Pancreas (tissue), 10 donors: ENCODE data around the gene GIMAP2. TPM values are rescaled to one million over a fixed set of nuclear protein-coding genes. Genes with fewer than 3 reads are reported as not detected.
A peak's percentile ranks its signal among the peaks of the same experiment; 100 is the strongest.

Source experiments
- ATAC-seq, 4 donors: fragments of 200-7000 bp; cut with Tn5 transposase; one replicate each; pipeline versions ENCODE4 v1.8.0 to v1.9.1; 2020; ENCODE audit warnings: mild to moderate bottlenecking in 4 of 4, moderate library complexity in 4 of 4
- DNase-seq, 6 donors: peaks; one replicate each; pipeline ENCODE4 v3.0.0-alpha.2; 2020
- FAIRE-seq: peaks from 2 replicates; lab custom pipeline; 2012; peaks lifted over from hg19 to GRCh38; lab: Jason Lieb, UNC
- H3K27ac ChIP-seq, 4 donors: fragments of 200-600 bp; sonication (generic); 1 replicate in 3 of 4; 2 replicates in 1 of 4; pipeline versions ENCODE4 v1.5.0 to v1.8.0; 2020
- H3K27me3 ChIP-seq, 4 donors: fragments of 200-600 bp; one replicate each; pipeline ENCODE4 v1.8.0; 2021
- H3K36me3 ChIP-seq, 3 donors: fragments of 200-600 bp; sonication (generic) in 1 of 3; one replicate each; pipeline versions ENCODE4 v1.5.0 to v1.8.0; 2020 to 2021
- H3K4me1 ChIP-seq, 3 donors: fragments of 200-600 bp; one replicate each; pipeline ENCODE4 v1.8.0; 2021
- H3K4me3 ChIP-seq, 4 donors: fragments of 200-600 bp; sonication (generic) in 2 of 4; one replicate each; pipeline versions ENCODE4 v1.5.0 to v1.8.0; 2020 to 2021
- H3K9me3 ChIP-seq, 4 donors: fragments of 200-600 bp; one replicate each; pipeline ENCODE4 v1.8.0; 2021
- WGBS, 2 donors: extraction: QIAGEN DNeasy Blood & Tissue Kit; methylation state at CpG; one replicate each; pipeline ENCODE4 v1.1.7; 2013; 5-methylcytosine and 5-hydroxymethylcytosine counted together
- intact Hi-C, 3 donors: fragments of 100-400 bp; cut with DNase I; formaldehyde crosslinking; loops; one replicate each; pipeline versions ENCODE4 v1.11.1 to v1.14.2; 2022
- polyA plus RNA-seq, 2 donors: library from polyadenylated mRNA; stranded (reverse); fragments of 200-250 nt; gene quantifications; one replicate each; pipeline ENCODE4 v1.2.3, GENCODE V29; 2013
- total RNA-seq, 6 donors: library from RNA; stranded (reverse); fragmentation: NEBNext Ultra II Directional in 4 of 6; extraction: Animal tissue kit (Norgen Biotek cat#: 25700) in 4 of 6; gene quantifications; one replicate each; pipeline versions ENCODE4 v1.2.1 to v1.2.4, GENCODE V29; 2021 to 2023
- TF ChIP-seq, protein P1 (sequence below), 4 donors: fragments of 200-600 bp; sonication (generic) in 3 of 4; IDR thresholded peaks; one replicate each; pipeline versions ENCODE4 v1.5.0 to v1.8.0; 2021; ENCODE audit warnings: antibody characterized with exemption in 4 of 4
- donor health status: healthy with polysubstance abuse.
- donor health status: DM: no; HTN: no; CAD: no; lungs with moderate emphysema.
- donor health status: DM: no; HTN: no; CAD: no.
- donor health status: control.
- donor health status: control.
- donor health status: Bipolar disorder and iron deficiency.
- donor health status: DM: yes; HTN: yes; CAD: no.
- donor health status: DM: no; HTN: no; CAD: no.
- donor health status: DM: no; HTN: no; CAD: no.
- donor health status: DM: yes; HTN: yes; CAD: no.

Gene GIMAP2
- total and polyA plus RNA-seq, 8 donors, result 0.51 to 6.2 (median 1.7) TPM

DNA sequence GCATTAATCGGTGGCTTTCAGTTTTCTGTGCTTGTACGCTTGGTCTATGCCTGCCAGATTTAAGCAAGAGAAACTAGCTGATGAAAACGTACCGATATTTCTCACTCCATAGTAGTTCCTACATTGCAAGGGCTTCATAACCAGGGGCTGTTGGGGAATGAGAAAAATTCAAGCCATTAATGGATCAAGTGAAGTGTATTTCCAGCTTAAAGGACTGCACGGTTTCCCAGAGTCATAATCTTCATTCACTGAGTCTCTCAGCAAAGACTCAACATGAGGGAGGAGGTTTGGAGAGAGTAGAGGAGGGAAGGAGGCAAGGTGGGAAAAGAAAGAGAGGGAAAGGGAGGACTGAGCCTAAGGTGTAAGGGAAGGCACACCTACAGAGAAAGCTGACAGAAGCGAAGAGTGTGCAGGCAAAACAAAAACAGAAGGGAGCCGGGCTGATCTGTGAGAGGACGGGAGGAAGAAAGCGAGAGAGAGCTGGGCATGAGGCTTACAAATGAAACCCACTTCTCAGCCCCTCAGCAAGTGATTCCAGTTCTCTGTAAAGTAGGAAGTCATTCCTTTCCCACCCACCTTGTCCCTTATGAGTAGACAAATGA lies 625 bp downstream of the GIMAP2 start:
- Histone ChIP-seq H3K9me3 (no peaks in the 10 kb centered on the region), H3K27ac (peak overlapping the region in 2 of 4 donors; percentile 1 to 47), H3K4me3 (peak overlapping the region in 3 of 4 donors; percentile 1 to 34 (median 17)), H3K4me1 (no peaks in the 10 kb centered on the region), H3K27me3 (no peaks in the 10 kb centered on the region), H3K36me3 (no peaks in the 10 kb centered on the region)
- 63 to 82% methylated on average over 9 of the region's 9 CpGs for WGBS, 2 donors
- no peak for FAIRE-seq
- DNase-seq, result no peak
- intact Hi-C loops, result no loop called here
- TF ChIP-seq, protein P1, sequence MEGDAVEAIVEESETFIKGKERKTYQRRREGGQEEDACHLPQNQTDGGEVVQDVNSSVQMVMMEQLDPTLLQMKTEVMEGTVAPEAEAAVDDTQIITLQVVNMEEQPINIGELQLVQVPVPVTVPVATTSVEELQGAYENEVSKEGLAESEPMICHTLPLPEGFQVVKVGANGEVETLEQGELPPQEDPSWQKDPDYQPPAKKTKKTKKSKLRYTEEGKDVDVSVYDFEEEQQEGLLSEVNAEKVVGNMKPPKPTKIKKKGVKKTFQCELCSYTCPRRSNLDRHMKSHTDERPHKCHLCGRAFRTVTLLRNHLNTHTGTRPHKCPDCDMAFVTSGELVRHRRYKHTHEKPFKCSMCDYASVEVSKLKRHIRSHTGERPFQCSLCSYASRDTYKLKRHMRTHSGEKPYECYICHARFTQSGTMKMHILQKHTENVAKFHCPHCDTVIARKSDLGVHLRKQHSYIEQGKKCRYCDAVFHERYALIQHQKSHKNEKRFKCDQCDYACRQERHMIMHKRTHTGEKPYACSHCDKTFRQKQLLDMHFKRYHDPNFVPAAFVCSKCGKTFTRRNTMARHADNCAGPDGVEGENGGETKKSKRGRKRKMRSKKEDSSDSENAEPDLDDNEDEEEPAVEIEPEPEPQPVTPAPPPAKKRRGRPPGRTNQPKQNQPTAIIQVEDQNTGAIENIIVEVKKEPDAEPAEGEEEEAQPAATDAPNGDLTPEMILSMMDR (IDR thresholded peaks at IDR 0.05), result no peak
- ATAC-seq, result peak in 2 of 4 donors; percentile 43 to 54

DNA sequence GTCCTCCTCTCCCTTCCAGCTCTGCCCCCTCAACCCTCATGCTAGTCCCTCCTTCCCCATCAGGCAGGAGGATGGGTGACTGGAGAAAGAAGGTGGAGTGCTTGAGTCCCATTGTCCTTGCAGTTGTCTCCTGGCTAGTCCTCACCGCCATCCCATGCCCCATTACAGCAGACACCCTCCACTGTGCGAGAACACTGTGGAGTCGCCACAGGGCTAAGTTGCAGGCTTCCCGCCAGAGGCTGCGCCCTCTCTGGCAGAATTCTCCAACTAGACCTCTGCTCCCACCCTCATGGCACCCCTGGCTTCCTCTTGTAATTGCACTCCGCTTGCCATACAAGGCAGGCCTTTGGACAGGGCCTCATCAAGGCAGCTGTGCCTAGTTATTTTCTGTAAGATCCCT lies 3.1 kb downstream of the GIMAP2 start:
- Histone ChIP-seq H3K27me3 (no peaks in the 10 kb centered on the region), H3K27ac (no peak overlapping the region), H3K36me3 (no peaks in the 10 kb centered on the region), H3K4me3 (no peak overlapping the region), H3K4me1 (no peaks in the 10 kb centered on the region), H3K9me3 (no peaks in the 10 kb centered on the region)
- intact Hi-C loops, result no loop called here
- WGBS, 2 donors, result 76 to 82% methylated on average over 6 of the region's 6 CpGs
- DNase-seq (no peak), FAIRE-seq (no peak), ATAC-seq (no peak)
- TF ChIP-seq, protein P1 (IDR thresholded peaks at IDR 0.05), result no peak

DNA sequence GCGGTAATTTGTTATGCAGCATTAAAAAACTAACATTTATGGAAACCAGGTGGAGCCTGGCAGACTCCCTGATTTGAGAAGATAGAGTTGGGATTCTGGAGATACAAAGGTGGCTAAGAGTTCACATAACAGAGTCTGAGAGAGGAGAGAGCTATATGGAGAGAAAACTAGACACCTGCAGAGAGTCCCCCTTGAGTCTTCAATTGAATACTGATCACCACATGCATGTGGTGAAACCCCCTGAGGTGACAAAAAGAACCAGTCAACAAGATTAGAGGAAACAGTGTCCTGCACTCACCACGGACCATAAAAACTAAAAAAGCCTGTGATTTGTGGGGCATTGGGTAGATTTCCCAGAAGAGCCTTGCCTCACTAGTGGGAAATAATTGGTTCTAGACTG lies 10.1 kb downstream of the GIMAP2 start:
- Histone ChIP-seq H3K4me3 (no peak overlapping the region), H3K4me1 (no peaks in the 10 kb centered on the region), H3K27me3 (no peaks in the 10 kb centered on the region), H3K9me3 (no peaks in the 10 kb centered on the region), H3K27ac (no peak overlapping the region), H3K36me3 (no peaks in the 10 kb centered on the region)
- FAIRE-seq (no peak), DNase-seq (no peak), ATAC-seq (no peak)
- WGBS, 2 donors, result 35 to 60% methylated on average over 2 of the region's 2 CpGs
- intact Hi-C loops, result no loop called here
- TF ChIP-seq, protein P1 (IDR thresholded peaks at IDR 0.05), result no peak

DNA sequence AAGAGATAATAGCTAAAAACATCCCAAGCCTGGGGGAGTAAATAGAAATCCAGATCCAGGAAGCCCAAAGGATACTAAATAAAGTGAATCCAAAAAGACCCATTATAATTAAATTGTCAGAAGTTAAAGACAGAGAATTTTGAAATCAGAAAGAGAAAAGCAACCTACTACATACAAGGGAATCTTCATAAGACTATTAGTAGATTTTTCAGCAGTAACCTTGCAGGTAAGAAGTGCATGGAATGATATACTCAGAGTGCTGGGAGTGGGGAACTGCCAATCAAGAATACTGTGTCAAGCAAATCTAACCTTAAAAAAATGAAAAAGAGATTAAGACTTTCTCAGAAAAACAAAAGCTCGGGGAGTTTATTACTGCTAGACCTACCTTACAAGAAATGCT lies 17.7 kb downstream of the GIMAP2 start:
- no peak for DNase-seq
- intact Hi-C loops, result no loop called here
- Histone ChIP-seq H3K9me3 (no peaks in the 10 kb centered on the region), H3K4me3 (no peak overlapping the region), H3K36me3 (no peaks in the 10 kb centered on the region), H3K4me1 (no peaks in the 10 kb centered on the region), H3K27me3 (no peaks in the 10 kb centered on the region), H3K27ac (no peak overlapping the region)
- FAIRE-seq, result no peak
- 65 to 71% methylated on average over 1 of the region's 1 CpG for WGBS, 2 donors
- no peak for ATAC-seq
- TF ChIP-seq, protein P1 (IDR thresholded peaks at IDR 0.05), result no peak

DNA sequence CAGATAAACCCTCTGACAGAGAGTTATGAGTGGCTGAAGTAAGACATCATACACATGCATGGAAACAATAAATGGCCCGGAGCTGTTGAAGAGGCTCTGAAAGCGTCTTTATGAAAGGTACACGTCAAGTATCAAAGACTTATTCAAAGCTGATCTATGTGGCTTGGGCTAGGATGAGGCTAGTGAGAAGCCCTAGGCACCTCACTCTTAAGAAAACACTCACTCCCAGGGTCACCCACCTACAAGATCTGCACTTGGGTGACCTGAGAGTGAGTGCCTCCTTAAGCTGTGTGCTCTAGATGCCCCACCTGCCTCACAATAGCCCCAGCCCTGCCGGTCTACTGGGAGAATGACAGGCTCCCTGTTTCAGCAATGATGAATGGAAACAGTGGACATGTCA lies 29.8 kb downstream of the GIMAP2 start:
- Histone ChIP-seq H3K27me3 (no peaks in the 10 kb centered on the region), H3K4me3 (no peak overlapping the region), H3K4me1 (no peaks in the 10 kb centered on the region), H3K9me3 (no peaks in the 10 kb centered on the region), H3K36me3 (no peaks in the 10 kb centered on the region), H3K27ac (no peak overlapping the region)
- WGBS, 2 donors, result 64 to 75% methylated on average over 4 of the region's 4 CpGs
- DNase-seq, result no peak
- FAIRE-seq, result no peak
- intact Hi-C loops, result no loop called here
- ATAC-seq, result no peak
- TF ChIP-seq, protein P1 (IDR thresholded peaks at IDR 0.05), result no peak
